Activated CD8-positive, alpha-beta T cell treated with anti-CD3 and anti-CD28 coated beads for 36 hours (primary cell): ENCODE data around the gene NCF2. TPM values are rescaled to one million over a fixed set of nuclear protein-coding genes. Genes with fewer than 3 reads are reported as not detected.

ENCODE experiments used
- ATAC-seq: fragments of 200-7000 bp; cut with Tn5 transposase; one replicate; pipeline ENCODE4 v1.10.0; 2021; ENCODE audit warnings: mild to moderate bottlenecking, moderate library complexity
- CTCF ChIA-PET: fragments of 350-600 bp; sonication (Branson Sonifier 250); formaldehyde crosslinking; loops from one replicate; lab custom pipeline; 2021; ENCODE audit warnings: antibody characterized with exemption; lab: Charles Lee
- POLR2A ChIA-PET: fragments of 350-600 bp; sonication (Branson Sonifier 250); formaldehyde crosslinking; loops from one replicate; lab custom pipeline; 2021; ENCODE audit warnings: antibody characterized with exemption; lab: Charles Lee
- DNase-seq: peaks from one replicate; pipeline ENCODE4 v3.0.0-alpha.2; 2020
- H3K27ac Mint-ChIP-seq: one replicate; pipeline ENCODE4 v1.8.0; 2021; ENCODE audit warnings: mild to moderate bottlenecking, mixed read lengths
- H3K27me3 Mint-ChIP-seq: one replicate; pipeline ENCODE4 v1.8.0; 2021; ENCODE audit warnings: mixed read lengths
- H3K36me3 Mint-ChIP-seq: one replicate; pipeline ENCODE4 v1.8.0; 2021; ENCODE audit warnings: low read depth, mixed read lengths
- H3K4me1 Mint-ChIP-seq: one replicate; pipeline ENCODE4 v1.8.0; 2021; ENCODE audit warnings: low read depth, mixed read lengths
- H3K4me3 Mint-ChIP-seq: one replicate; pipeline ENCODE4 v1.8.0; 2021; ENCODE audit warnings: mild to moderate bottlenecking, moderate library complexity, mixed read lengths
- H3K9me3 Mint-ChIP-seq: one replicate; pipeline ENCODE4 v1.8.0; 2021; ENCODE audit warnings: mixed read lengths
- intact Hi-C: fragments of 100-400 bp; cut with micrococcal nuclease; formaldehyde crosslinking; loops from one replicate; pipeline ENCODE4 v1.10.0; 2022
- total RNA-seq, 2 experiments: library from RNA; stranded (reverse); gene quantifications; one replicate each; pipeline ENCODE4 v1.2.3, GENCODE V29; 2021
- TF ChIP-seq, protein P1 (sequence below): fragments of 200-600 bp; IDR thresholded peaks from one replicate; pipeline ENCODE4 v1.8.0; 2022; ENCODE audit warnings: antibody characterized with exemption, mild to moderate bottlenecking

Gene NCF2
- total RNA-seq, 2 experiments from 2014 or later: 4.2 to 4.7 TPM

DNA sequence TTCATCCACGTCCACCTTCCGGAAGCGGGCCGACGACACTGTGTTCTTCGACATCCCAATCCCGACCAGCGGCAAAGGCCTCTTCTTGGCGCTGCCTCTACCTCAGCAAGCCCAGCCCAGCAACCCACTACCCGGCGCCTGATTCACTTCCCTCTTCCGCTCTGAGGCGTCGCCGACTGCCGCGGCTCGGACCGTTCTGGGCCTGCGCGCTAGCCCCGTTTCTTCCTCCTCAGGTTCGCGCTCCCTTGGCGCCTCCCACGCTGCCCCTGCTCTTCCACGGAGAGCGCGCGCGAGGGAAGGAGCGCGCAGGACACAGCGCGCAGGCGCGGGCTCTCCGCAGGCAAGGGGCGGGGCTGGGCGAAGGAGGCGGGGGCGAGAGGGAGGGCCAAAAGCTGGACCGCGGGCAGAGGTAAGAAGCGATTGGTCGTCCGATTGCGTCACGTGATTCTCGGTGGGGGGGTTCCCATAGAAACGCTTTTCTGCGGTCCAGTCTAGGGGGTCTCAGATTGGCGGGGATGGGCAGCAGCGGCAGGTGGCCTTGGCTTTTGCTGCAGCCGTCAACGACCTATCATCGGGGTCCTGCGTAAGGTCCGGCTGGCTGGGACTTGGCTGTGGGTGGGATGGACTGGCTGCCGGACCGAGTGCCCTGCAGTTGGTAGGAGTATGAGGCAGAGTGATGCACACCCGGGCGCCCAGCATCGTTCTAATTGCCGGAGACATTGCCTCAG, 45.5 kb upstream of the NCF2 start, which contains the start of gene ARPC5:
Gene ARPC5 (minus strand): TSS at position 178 of the 728 bp plus-strand sequence. CDS start 124 bp downstream, at position 54.
- intact Hi-C loops: no loop called here
- ChIA-PET CTCF (interaction anchor here (0.9 to 4.2 kb wide), 2 partner anchors 19 to 280 kb away, joined by 3 to 33 read pairs; partner anchors contain the start of gene APOBEC4), POLR2A (interaction anchor here (2.0 kb wide), 1 partner anchor 165 kb away, joined by 9 read pairs; no protein-coding TSS in a partner anchor)
- H3K4me1 Mint-ChIP-seq: peaks cover 38% of the 10 kb centered on the region
- ATAC-seq: peak; percentile 89
- H3K27me3 Mint-ChIP-seq: no peaks in the 10 kb centered on the region
- H3K27ac Mint-ChIP-seq: peak within 1 kb of the TSS; percentile 98
- TF ChIP-seq, protein P1, sequence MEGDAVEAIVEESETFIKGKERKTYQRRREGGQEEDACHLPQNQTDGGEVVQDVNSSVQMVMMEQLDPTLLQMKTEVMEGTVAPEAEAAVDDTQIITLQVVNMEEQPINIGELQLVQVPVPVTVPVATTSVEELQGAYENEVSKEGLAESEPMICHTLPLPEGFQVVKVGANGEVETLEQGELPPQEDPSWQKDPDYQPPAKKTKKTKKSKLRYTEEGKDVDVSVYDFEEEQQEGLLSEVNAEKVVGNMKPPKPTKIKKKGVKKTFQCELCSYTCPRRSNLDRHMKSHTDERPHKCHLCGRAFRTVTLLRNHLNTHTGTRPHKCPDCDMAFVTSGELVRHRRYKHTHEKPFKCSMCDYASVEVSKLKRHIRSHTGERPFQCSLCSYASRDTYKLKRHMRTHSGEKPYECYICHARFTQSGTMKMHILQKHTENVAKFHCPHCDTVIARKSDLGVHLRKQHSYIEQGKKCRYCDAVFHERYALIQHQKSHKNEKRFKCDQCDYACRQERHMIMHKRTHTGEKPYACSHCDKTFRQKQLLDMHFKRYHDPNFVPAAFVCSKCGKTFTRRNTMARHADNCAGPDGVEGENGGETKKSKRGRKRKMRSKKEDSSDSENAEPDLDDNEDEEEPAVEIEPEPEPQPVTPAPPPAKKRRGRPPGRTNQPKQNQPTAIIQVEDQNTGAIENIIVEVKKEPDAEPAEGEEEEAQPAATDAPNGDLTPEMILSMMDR: no peak
- DNase-seq: peak; percentile 95
- H3K36me3 Mint-ChIP-seq: peaks cover 16% of the 10 kb centered on the region
- H3K9me3 Mint-ChIP-seq: no peaks in the 10 kb centered on the region
- peak within 1 kb of the TSS; percentile 89 for H3K4me3 Mint-ChIP-seq

DNA sequence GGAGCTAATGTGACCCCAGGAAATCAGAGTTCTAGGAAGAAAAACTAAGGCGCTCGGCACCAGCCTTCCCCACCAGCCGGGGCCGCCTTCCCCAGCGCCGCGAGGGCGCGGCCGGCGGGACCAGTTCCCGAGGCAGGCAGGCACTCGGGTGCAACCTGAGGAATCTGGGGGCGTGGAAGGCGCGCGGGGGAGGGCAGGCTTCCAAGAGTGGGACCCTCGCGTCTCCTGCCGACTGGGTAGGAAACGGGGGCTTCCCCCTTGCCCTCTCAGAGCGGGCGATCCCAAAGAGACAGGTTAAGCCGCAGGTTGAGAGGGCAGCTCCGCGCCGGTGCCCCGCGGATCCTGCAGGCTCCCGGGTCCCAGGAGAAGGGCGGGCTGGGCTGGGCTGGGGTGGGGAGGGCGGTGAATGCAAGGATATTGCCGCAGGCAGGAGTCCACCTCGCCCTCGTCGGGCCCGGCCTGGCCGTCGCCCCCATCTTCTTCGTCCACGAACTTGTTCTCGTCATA, 44.9 kb upstream of the NCF2 start:
- ChIA-PET POLR2A (interaction anchor here (1.0 to 2.0 kb wide), 6 partner anchors 17 to 167 kb away, joined by 3 to 9 read pairs (median 4); no protein-coding TSS in a partner anchor), CTCF (interaction anchor here (0.9 to 4.2 kb wide), 6 partner anchors 12 to 280 kb away, joined by 3 to 33 read pairs (median 6); partner anchors contain the start of gene APOBEC4)
- no peaks in the 10 kb centered on the region for H3K27me3 Mint-ChIP-seq
- H3K36me3 Mint-ChIP-seq: peaks cover 21% of the 10 kb centered on the region
- DNase-seq (peak; percentile 29), ATAC-seq (no peak)
- peak overlapping the region; percentile 89 for H3K4me3 Mint-ChIP-seq
- H3K9me3 Mint-ChIP-seq: no peaks in the 10 kb centered on the region
- intact Hi-C loops: no loop called here
- TF ChIP-seq, protein P1: no peak
- peaks cover 44% of the 10 kb centered on the region for H3K4me1 Mint-ChIP-seq
- H3K27ac Mint-ChIP-seq: peak overlapping the region; percentile 98

DNA sequence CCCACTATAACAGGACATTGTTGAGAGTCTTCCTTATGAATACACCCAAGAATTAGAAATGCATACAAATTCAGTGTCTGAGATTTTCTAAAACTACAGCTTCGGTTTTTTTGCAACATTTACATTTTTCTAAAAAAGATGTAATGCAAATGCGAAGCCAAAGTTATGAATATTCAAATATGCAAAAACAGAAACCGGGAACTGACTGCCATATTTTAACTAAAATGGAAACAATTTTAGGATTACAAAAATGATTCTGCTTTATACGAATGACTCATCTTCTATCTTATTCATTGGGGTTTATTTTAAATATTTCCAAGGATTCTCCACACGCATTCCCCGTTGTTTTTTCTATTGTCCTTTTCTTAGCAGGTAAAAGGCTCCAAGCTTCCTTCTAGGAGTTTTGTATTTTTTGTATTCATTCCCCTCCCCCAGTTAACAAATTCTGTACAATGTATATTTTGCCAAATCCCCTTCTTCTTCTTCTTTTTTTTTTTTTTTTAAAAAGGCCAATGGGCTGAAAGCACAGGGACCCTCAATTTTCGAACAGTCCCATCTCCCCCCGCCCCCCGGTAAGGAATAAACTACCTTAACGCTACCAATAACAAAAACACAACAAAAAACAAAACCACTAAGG, 44.3 kb upstream of the NCF2 start:
- H3K27me3 Mint-ChIP-seq: no peaks in the 10 kb centered on the region
- H3K9me3 Mint-ChIP-seq: no peaks in the 10 kb centered on the region
- TF ChIP-seq, protein P1: no peak
- intact Hi-C loops: loop anchor here (5.0 kb wide), 1 partner anchor 162 kb away; the partner anchor contains the start of gene SMG7
- no peak for ATAC-seq
- H3K4me1 Mint-ChIP-seq: peaks cover 47% of the 10 kb centered on the region
- no peak for DNase-seq
- ChIA-PET POLR2A (interaction anchor here (0.6 to 2.0 kb wide), 7 partner anchors 18 to 351 kb away, joined by 3 to 9 read pairs (median 3); no protein-coding TSS in a partner anchor), CTCF (interaction anchor here (0.7 to 4.2 kb wide), 19 partner anchors 9 to 323 kb away, joined by 3 to 33 read pairs (median 5); partner anchors contain the start of genes APOBEC4, NCF2 and SMG7)
- peak overlapping the region; percentile 94 for H3K27ac Mint-ChIP-seq
- peak overlapping the region; percentile 89 for H3K4me3 Mint-ChIP-seq
- peaks cover 23% of the 10 kb centered on the region for H3K36me3 Mint-ChIP-seq

DNA sequence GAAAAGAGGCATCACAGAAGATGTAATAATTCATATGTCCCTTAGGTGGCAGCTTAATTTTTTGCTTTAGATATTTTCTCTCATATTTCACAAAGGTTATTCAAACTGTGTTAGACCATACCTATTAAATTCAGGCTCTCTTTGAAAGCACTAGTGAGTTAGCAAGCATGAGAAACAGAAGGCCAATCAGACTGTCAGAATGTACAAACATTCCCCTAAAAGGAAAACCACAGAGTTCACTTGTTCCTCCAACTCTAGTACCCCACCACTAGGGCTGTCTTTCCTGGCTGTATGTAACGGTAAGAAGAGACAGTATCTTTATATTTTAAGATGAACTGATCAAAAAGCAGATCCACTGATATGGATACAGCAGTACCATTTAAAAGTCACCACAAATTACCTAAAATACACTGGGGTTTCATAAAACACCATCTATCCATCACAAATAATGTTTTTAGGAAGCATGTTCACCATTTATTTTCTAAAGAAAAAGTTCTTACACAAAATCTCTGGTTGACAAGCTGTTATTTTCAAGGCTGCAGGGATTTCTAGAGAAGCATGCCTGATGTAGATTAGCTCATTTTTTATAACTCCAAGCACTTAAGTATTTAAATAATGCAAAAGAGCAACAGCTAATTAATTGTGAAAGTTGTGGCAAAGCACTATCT, 43.6 kb upstream of the NCF2 start:
- ATAC-seq: peak; percentile 17
- Mint-ChIP-seq H3K4me3 (peak overlapping the region; percentile 89), H3K4me1 (peaks cover 53% of the 10 kb centered on the region), H3K27ac (peak overlapping the region; percentile 94), H3K9me3 (no peaks in the 10 kb centered on the region), H3K27me3 (no peaks in the 10 kb centered on the region), H3K36me3 (peaks cover 25% of the 10 kb centered on the region)
- ChIA-PET POLR2A (interaction anchor here (0.6 to 2.0 kb wide), 7 partner anchors 18 to 352 kb away, joined by 3 to 9 read pairs (median 3); no protein-coding TSS in a partner anchor), CTCF (interaction anchor here (0.7 to 4.2 kb wide), 22 partner anchors 8 to 323 kb away, joined by 3 to 33 read pairs (median 4); partner anchors contain the start of genes APOBEC4, NCF2 and SMG7)
- TF ChIP-seq, protein P1: peak; percentile 73
- intact Hi-C loops: loop anchor here (5.0 kb wide), 1 partner anchor 162 kb away; the partner anchor contains the start of gene SMG7
- peak; percentile 32 for DNase-seq
